Activated naive CD4-positive, alpha-beta T cell treated with anti-CD3 and anti-CD28 coated beads, Interleukin-2, amount 50 U/mL, for 24 hours (primary cell): ENCODE data around the gene TSPO.

Experiments used
- H3K27ac Mint-ChIP-seq: one replicate; pipeline ENCODE4 v1.8.0; 2021; ENCODE audit warnings: mild to moderate bottlenecking, mixed read lengths
- H3K27me3 Mint-ChIP-seq: one replicate; pipeline ENCODE4 v1.8.0; 2021; ENCODE audit warnings: mixed read lengths
- H3K36me3 Mint-ChIP-seq: one replicate; pipeline ENCODE4 v1.8.0; 2021; ENCODE audit warnings: mixed read lengths
- H3K4me1 Mint-ChIP-seq: one replicate; pipeline ENCODE4 v1.8.0; 2021; ENCODE audit warnings: mixed read lengths
- H3K4me3 Mint-ChIP-seq: one replicate; pipeline ENCODE4 v1.8.0; 2021; ENCODE audit warnings: mild to moderate bottlenecking, mixed read lengths
- H3K9me3 Mint-ChIP-seq: one replicate; pipeline ENCODE4 v1.8.0; 2021; ENCODE audit warnings: mixed read lengths

The TSPO gene

DNA sequence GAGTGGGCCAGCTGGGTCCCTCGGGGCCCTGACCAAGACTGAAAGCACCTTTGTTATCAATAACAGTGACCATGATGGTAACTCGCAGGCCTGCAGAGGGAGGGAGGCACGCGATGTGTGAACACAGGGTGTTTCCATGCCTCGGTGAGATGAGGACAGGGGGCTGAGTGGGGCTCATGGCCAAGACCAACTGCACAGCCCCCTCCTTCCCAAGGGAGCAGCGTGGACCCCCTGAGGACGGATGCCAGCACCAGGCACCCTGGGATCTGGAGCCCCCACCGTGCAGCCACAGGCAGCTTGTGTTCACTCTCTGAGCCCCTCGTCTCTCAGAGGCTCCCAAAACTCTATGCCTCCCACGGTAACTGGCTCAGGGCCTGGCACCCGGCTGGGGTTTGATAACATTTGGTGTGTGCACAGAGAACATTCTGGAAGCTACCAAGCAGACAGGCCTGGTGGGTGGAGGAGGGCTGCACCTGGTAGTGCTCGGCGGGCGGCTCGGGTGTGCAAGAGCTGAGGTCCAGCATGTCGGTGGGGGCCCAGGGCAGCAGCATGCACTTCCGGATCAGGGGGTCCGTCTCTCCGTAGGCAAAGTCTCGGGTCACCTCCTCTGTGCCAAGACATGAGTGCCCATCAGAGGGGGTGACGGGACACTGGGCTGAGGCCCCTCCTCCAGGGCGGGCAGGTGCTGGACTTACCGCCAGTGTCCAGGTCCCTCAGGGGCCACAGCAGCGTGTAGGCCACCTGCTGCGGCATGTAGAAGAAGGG lies 28.0 kb downstream of the TSPO start:
- Mint-ChIP-seq H3K36me3 (peaks cover 7% of the 10 kb centered on the region), H3K9me3 (no peaks in the 10 kb centered on the region), H3K27me3 (no peaks in the 10 kb centered on the region), H3K4me1 (peaks cover 12% of the 10 kb centered on the region), H3K27ac (no peak overlapping the region), H3K4me3 (no peak overlapping the region)

DNA sequence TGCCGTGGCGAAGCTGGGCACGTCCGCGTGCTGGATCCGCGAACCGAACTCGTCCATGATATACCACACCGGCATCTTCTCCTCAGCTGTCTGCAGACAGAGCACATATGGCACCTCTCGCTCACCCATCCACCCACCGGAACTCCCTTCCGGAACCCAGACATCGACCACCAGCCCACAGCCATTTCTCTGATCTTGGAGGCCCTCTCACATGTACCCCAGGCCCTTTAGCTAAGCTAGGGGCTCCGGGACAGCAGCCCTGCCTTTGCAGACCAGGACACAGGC lies 28.5 kb downstream of the TSPO start:
- peaks cover 8% of the 10 kb centered on the region for H3K36me3 Mint-ChIP-seq
- peaks cover 15% of the 10 kb centered on the region for H3K4me1 Mint-ChIP-seq
- no peak overlapping the region for H3K27ac Mint-ChIP-seq
- no peaks in the 10 kb centered on the region for H3K27me3 Mint-ChIP-seq
- H3K9me3 Mint-ChIP-seq = no peaks in the 10 kb centered on the region
- H3K4me3 Mint-ChIP-seq = no peak overlapping the region

GRCh38 chr22:43180670-43181069 lies 29.3 kb downstream of the TSPO start:
- H3K27me3 Mint-ChIP-seq = no peaks in the 10 kb centered on the region
- H3K27ac Mint-ChIP-seq = no peak overlapping the region
- H3K4me1 Mint-ChIP-seq = peaks cover 21% of the 10 kb centered on the region

DNA sequence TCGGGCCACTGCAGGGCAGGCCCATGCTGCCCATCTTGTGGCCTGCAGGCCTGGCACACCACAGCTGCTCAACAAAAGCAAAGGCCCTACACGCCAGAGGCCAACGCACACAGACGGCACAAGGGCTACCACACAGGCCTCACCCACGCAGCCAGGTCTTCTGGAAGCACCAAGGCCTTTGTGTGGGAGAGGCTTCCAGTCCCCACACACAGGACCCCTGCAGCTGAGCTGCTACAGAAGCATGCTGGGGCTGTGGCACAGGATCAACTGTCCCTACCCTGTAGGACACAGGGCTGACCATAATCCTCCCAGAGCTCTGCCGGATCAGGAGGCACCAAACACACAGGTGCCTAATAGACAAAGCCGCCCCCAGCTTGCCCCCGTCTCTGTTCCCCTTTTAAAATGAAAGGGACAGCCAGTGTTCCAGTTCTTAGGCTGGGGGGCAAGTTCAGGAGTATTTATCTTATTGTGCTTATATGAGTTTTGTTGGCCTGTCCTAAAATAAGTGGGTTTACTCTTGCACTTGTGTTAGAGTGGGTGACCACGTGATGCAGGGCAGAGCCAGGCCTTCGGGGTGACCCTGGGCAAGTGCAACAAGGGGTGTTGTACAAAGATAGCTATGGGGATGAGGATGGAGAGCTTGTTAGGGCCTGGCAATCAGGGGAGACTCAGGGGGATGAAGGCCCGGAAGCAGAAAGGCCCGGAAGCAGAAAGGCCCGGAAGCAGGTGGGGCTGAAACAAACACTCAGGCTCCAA lies 30.1 kb downstream of the TSPO start:
- Mint-ChIP-seq H3K4me3 (no peak overlapping the region), H3K4me1 (peaks cover 21% of the 10 kb centered on the region), H3K9me3 (no peaks in the 10 kb centered on the region), H3K27me3 (no peaks in the 10 kb centered on the region), H3K27ac (no peak overlapping the region), H3K36me3 (peaks cover 5% of the 10 kb centered on the region)

More at GRCh38 chr22:43180670-43181069, 29.3 kb downstream of the TSPO start:
- Mint-ChIP-seq H3K4me3 (no peak overlapping the region), H3K9me3 (no peaks in the 10 kb centered on the region), H3K36me3 (peaks cover 8% of the 10 kb centered on the region)

GRCh38 chr22:43182118-43182517 lies 30.8 kb downstream of the TSPO start:
- Mint-ChIP-seq H3K27me3 (no peaks in the 10 kb centered on the region), H3K36me3 (peaks cover 5% of the 10 kb centered on the region), H3K4me1 (peaks cover 21% of the 10 kb centered on the region), H3K9me3 (no peaks in the 10 kb centered on the region), H3K4me3 (no peak overlapping the region), H3K27ac (no peak overlapping the region)

GRCh38 chr22:43182726-43183125 lies 31.4 kb downstream of the TSPO start:
- H3K4me1 Mint-ChIP-seq = peaks cover 21% of the 10 kb centered on the region
- H3K27ac Mint-ChIP-seq = no peak overlapping the region
- H3K4me3 Mint-ChIP-seq = no peak overlapping the region
- H3K36me3 Mint-ChIP-seq = peaks cover 5% of the 10 kb centered on the region
- no peaks in the 10 kb centered on the region for H3K27me3 Mint-ChIP-seq
- no peaks in the 10 kb centered on the region for H3K9me3 Mint-ChIP-seq

DNA sequence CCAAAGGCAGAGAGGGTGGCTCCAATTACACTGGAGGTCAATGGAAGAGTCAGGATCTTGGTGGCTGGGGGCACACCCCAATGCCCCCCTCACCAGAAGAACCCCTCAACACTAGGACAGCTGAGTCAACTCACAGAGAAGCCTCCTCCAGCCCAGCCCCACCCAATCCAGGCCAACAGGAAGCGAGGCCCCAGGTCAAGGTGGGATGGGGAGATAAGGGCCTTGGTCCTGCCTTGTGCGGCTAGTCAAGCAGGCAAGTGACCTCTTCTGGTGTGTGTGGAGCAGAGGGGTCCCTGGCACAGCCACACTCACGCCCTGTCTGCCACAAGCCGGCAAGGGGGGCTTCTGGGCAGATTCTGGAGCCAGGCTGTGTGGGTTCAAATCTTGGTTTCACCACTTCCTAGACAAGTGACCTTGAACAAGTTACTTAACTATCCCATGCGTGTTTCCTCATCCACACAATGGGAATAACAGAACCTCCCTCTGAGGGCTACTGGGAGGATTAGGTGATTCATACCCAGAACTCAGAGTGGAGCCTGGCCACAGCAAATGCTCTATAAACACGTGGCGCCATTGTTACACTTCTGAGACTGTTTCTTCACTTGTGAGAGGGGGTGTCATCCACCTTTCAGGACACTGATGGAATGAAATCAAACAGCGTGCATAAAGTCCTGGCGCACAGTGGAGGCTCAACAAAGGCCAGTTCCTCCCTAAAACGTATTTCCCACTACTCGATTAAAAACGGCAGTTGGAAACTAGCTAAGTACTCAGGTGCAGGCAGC lies 32.3 kb downstream of the TSPO start:
- Mint-ChIP-seq H3K27ac (no peak overlapping the region), H3K9me3 (no peaks in the 10 kb centered on the region), H3K27me3 (no peaks in the 10 kb centered on the region), H3K36me3 (peaks cover 3% of the 10 kb centered on the region), H3K4me1 (peaks cover 21% of the 10 kb centered on the region), H3K4me3 (peak overlapping the region; percentile 67)

- peak overlapping the region; percentile 87 for H3K4me3 Mint-ChIP-seq
- H3K36me3 Mint-ChIP-seq = peaks cover 2% of the 10 kb centered on the region
- no peaks in the 10 kb centered on the region for H3K27me3 Mint-ChIP-seq
- H3K9me3 Mint-ChIP-seq = no peaks in the 10 kb centered on the region
- H3K27ac Mint-ChIP-seq = no peak overlapping the region
- peaks cover 24% of the 10 kb centered on the region for H3K4me1 Mint-ChIP-seq
Measured at GRCh38 chr22:43185860-43186261, 34.5 kb downstream of the TSPO start.

DNA sequence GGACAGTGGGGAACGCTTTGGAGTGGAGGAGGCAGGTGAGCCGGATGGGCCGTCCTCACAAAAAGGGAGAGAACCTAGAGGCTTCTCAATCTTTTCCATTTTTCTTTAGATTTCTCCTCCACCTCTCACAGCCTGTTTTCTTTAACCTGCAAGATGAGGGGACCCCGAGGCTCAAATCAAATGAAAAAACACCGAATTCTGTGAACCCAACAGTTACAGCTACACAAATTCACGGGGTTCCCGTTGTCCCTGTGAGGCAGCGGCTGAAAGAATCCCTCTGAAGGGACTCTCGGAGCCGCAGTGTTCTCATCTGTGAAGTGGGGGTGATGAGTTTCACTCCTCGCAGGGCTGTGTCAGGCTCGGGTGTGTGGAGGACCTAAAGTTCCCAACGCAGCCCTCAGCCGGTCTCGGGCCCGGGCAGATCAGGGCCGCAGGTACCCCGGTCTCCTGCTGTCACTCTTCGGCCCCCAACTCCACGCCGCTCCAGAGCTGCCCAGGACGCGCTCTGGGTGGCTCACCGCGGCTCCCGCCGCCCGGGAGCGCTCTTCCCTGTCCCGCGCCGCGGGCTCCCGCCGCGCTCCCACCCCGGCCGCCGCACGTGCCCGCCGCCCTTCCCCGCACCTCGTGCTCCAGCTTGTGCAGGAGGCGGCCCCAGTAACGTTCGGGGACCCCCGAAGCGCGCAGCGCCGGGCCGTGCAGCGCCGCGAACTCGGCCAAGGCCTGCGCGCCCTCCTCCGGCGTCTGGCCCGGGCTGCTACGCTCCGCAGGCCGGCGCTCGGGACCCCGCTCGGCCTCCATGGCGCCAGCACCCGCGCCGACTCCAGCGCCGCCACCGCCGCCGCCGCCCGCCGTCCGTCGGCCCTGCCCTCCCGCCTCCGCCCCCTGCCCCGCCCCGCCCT lies 35.2 kb downstream of the TSPO start, which contains the start of gene TTLL12:
TTLL12 (minus strand) TSS at position 863 of the 899 bp plus-strand sequence; CDS start at position 798, 65 bp downstream.
- Mint-ChIP-seq H3K27ac (peak within 1 kb of the TSS; percentile 93), H3K36me3 (peaks cover 4% of the 10 kb centered on the region), H3K27me3 (no peaks in the 10 kb centered on the region), H3K4me3 (peak within 1 kb of the TSS; percentile 89), H3K9me3 (no peaks in the 10 kb centered on the region), H3K4me1 (peaks cover 24% of the 10 kb centered on the region)

DNA sequence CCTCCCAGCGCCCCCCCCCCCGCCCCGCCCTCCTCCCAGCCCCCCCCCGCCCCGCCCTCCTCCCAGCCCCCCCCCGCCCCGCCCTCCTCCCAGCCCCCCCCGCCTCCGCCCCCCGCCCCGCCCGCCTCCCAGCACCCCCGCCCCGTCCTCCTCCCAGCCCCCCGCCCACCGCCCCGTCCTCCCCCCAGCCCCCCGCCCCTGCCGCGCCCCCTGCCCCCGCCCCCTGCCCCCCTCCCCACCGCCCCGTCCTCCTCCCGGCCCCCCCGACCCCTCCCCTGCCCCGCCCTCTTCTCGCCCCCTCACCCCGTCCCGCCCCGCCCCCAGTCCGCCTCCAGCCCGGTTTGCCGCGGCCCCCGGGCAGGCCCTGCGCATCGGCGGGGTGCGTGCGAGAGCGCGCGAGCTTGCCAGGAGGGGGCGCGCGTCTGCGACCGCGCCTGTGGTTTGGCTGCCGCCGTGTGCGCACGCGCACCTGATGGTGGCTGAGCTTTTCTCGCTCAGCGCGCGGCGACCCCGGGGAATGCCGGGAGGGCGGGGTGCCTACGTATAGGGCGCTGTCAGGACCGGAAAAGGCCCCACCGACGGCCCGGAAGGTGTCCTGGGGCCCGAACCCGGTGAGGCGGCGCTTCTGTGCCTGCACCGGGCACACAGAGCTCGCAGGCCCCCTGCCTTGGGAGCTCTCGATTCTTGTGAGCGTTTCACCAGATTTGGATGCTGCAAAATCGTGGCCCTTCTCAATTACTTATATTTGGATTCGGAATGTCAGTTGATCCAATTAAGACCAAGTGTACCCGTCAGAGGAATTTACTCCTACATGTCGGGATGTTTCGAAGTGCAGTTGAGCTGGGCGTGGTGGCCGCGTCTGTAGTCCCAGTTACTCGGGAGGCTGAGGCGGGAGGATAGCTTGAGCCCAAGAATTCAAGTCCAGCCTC lies 36.1 kb downstream of the TSPO start:
- peaks cover 21% of the 10 kb centered on the region for H3K4me1 Mint-ChIP-seq
- peak overlapping the region; percentile 93 for H3K27ac Mint-ChIP-seq
- no peaks in the 10 kb centered on the region for H3K27me3 Mint-ChIP-seq
- no peaks in the 10 kb centered on the region for H3K9me3 Mint-ChIP-seq
- H3K36me3 Mint-ChIP-seq = peaks cover 5% of the 10 kb centered on the region
- H3K4me3 Mint-ChIP-seq = peak overlapping the region; percentile 89

- Mint-ChIP-seq H3K27me3 (no peaks in the 10 kb centered on the region), H3K4me3 (peak overlapping the region; percentile 49), H3K36me3 (peaks cover 5% of the 10 kb centered on the region), H3K4me1 (peaks cover 16% of the 10 kb centered on the region), H3K27ac (peak overlapping the region; percentile 46), H3K9me3 (no peaks in the 10 kb centered on the region)
Measured at GRCh38 chr22:43188829-43189545, 37.6 kb downstream of the TSPO start.

GRCh38 chr22:43191831-43192230 lies 40.5 kb downstream of the TSPO start:
- Mint-ChIP-seq H3K27ac (no peak overlapping the region), H3K9me3 (no peaks in the 10 kb centered on the region), H3K4me1 (peaks cover 3% of the 10 kb centered on the region), H3K4me3 (no peak overlapping the region), H3K36me3 (peaks cover 3% of the 10 kb centered on the region), H3K27me3 (no peaks in the 10 kb centered on the region)

GRCh38 chr22:43197271-43197941 lies 46.0 kb downstream of the TSPO start:
- no peaks in the 10 kb centered on the region for H3K9me3 Mint-ChIP-seq
- H3K27me3 Mint-ChIP-seq = no peaks in the 10 kb centered on the region
- H3K4me3 Mint-ChIP-seq = no peak overlapping the region
- H3K36me3 Mint-ChIP-seq = no peaks in the 10 kb centered on the region
- no peak overlapping the region for H3K27ac Mint-ChIP-seq
- no peaks in the 10 kb centered on the region for H3K4me1 Mint-ChIP-seq
